Panc1 (cell line): ENCODE results near the gene EHHADH. TPM values are rescaled to one million over a fixed set of nuclear protein-coding genes. Genes with fewer than 3 reads are reported as not detected.
"Not testable (repeated sequence)": the region's sequence is repeated elsewhere in the genome, so short reads cannot be mapped to it uniquely, and the experiment has no call there.

Source experiments
- ATAC-seq: fragments of 200-7000 bp; cut with Tn5 transposase; 2 replicates; pipeline ENCODE4 v1.9.1; 2020; ENCODE audit warnings: mild to moderate bottlenecking, moderate library complexity
- BruUV-seq: library from RNA; stranded (reverse); fragments of 400-500 nt; replicated peaks from 2 replicates; lab custom pipeline; 2021; lab: Mats Ljungman, UMichigan
- CTCF ChIA-PET: fragments of 300-600 bp; sonication (Branson Sonifier 250); formaldehyde crosslinking; loops from one replicate; lab custom pipeline; 2022; ENCODE audit warnings: antibody characterized with exemption; lab: Charles Lee
- POLR2A ChIA-PET: fragments of 300-600 bp; sonication (Branson Sonifier 250); formaldehyde crosslinking; loops from one replicate; lab custom pipeline; 2022; ENCODE audit warnings: antibody characterized with exemption; lab: Charles Lee
- DNase-seq: peaks from one replicate; pipeline ENCODE4 v3.0.0-alpha.2; 2010; ENCODE audit warnings: low read depth, low spot score
- H3K27ac ChIP-seq: 2 replicates; pipeline ENCODE4 v1.5.1; 2011; ENCODE audit warnings: mild to moderate bottlenecking, low read length, inconsistent platforms
- H3K27me3 ChIP-seq: fragments of 200-500 bp; sonication (Bioruptor generic); 2 replicates; pipeline ENCODE4 v1.6.0; 2014; ENCODE audit warnings: low read length, inconsistent platforms; ENCODE audit not compliant: control insufficient read depth, insufficient read depth
- H3K36me3 ChIP-seq: fragments of 200-500 bp; sonication (Bioruptor generic); 2 replicates; pipeline ENCODE4 v1.5.1; 2014; ENCODE audit warnings: inconsistent platforms, mild to moderate bottlenecking, low read length, moderate library complexity; ENCODE audit not compliant: control insufficient read depth, insufficient read depth
- H3K4me1 ChIP-seq: 2 replicates; pipeline ENCODE4 v1.5.1; 2011; ENCODE audit warnings: inconsistent platforms, mild to moderate bottlenecking, low read length, moderate library complexity; ENCODE audit not compliant: control insufficient read depth, insufficient read depth
- H3K4me3 ChIP-seq, 2 experiments: 2 replicates each; pipeline ENCODE4 v1.5.1; 2011 to 2012; ENCODE audit warnings: low read depth in 2 of 2, low read length in 2 of 2, mild to moderate bottlenecking in 2 of 2, inconsistent platforms in 1 of 2, moderate library complexity in 1 of 2
- H3K9me3 ChIP-seq: fragments of 200-500 bp; sonication (Bioruptor generic); 2 replicates; pipeline ENCODE4 v1.5.1; 2014; ENCODE audit warnings: low read depth, mild to moderate bottlenecking, inconsistent platforms, low read length, moderate library complexity; ENCODE audit not compliant: control insufficient read depth, insufficient read depth
- CTCF ChIP-seq: fragments of 450-650 bp; IDR thresholded peaks from 2 replicates; pipeline ENCODE4 v1.5.1; 2017; ENCODE audit warnings: mild to moderate bottlenecking
- POLR2AphosphoS5 ChIP-seq: IDR thresholded peaks from 2 replicates; pipeline ENCODE4 v1.6.1; 2012; ENCODE audit warnings: mild to moderate bottlenecking, low read depth, low read length, moderate library complexity
- REST ChIP-seq, 2 experiments: IDR thresholded peaks; 2 replicates each; pipeline ENCODE4 v1.6.1; 2011 to 2012; ENCODE audit warnings: low read depth in 2 of 2, control low read depth in 1 of 2, low read length in 1 of 2, mild to moderate bottlenecking in 1 of 2, moderate library complexity in 1 of 2; ENCODE audit not compliant: insufficient read depth in 1 of 2
- SIN3A ChIP-seq: IDR thresholded peaks from 2 replicates; pipeline ENCODE4 v1.6.1; 2012; ENCODE audit warnings: low read depth, mild to moderate bottlenecking, low read length, moderate library complexity, borderline replicate concordance; ENCODE audit not compliant: insufficient read depth
- TCF7L2 ChIP-seq: IDR thresholded peaks from 2 replicates; pipeline ENCODE4 v1.6.1; 2011; ENCODE audit warnings: mild to moderate bottlenecking, low read depth, low read length, inconsistent platforms
- in situ Hi-C: cut with HindIII; loops from 2 replicates; pipeline ENCODE4 v1.10.0; 2016; ENCODE audit warnings: low sequenced_read_pairs, low pct_unique_long_range_greater_than_20kb
- intact Hi-C: fragments of 100-400 bp; cut with micrococcal nuclease; formaldehyde crosslinking; loops from one replicate; pipeline ENCODE4 v1.10.0; 2022; ENCODE audit not compliant: unreplicated experiment
- total RNA-seq: library from RNA; stranded (reverse); gene quantifications from one replicate; pipeline ENCODE4 v1.2.1, GENCODE V29; 2021; ENCODE audit not compliant: unreplicated experiment

EHHADH gene
- total RNA-seq, 1 experiment from 2014 or later, result 7.8 TPM

DNA sequence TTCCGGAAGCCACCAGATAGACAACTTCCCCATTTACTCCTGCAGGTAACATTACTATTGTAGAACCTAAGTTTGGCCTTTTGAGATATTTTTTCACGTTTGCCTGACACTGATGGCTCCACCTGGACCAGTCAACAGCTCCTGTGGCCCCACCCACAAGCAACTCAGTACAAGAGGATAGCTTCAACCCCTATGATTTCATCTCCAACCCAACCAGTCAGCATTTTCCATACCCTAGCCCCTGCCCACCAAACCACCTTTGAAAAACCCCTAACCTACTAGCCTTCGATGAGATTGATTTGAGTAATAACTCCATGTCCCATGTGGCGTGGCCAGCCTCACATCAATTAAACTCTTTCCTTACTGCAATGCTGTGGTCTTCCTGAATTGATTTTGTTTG, 950 bp upstream of the EHHADH start:
- H3K27ac ChIP-seq, result no peak overlapping the region
- ChIA-PET POLR2A (no interaction called here), CTCF (no interaction called here)
- H3K4me3 ChIP-seq, result no peak overlapping the region; a peak in 1 of 4 replicates
- H3K27me3 ChIP-seq, result no peaks in the 10 kb centered on the region
- H3K36me3 ChIP-seq, result no peaks in the 10 kb centered on the region
- H3K9me3 ChIP-seq, result peaks cover 5% of the 10 kb centered on the region; the same call in 1 of the 2 replicates
- in situ Hi-C loops, result no loop called here
- DNase-seq (no peak), ATAC-seq (no peak)
- BruUV-seq, result no TSS peak
- peaks cover 4% of the 10 kb centered on the region; the same call in 1 of the 2 replicates for H3K4me1 ChIP-seq
- intact Hi-C loops, result no loop called here
- TF ChIP-seq POLR2AphosphoS5 (no peak), CTCF (no peak), TCF7L2 (no peak), REST (IDR thresholded peaks at IDR 0.05; ENCODE audit: insufficient read depth in 1 of 2, low read depth in 2 of 2, low read length in 1 of 2) (no peak), SIN3A (no peak)

DNA sequence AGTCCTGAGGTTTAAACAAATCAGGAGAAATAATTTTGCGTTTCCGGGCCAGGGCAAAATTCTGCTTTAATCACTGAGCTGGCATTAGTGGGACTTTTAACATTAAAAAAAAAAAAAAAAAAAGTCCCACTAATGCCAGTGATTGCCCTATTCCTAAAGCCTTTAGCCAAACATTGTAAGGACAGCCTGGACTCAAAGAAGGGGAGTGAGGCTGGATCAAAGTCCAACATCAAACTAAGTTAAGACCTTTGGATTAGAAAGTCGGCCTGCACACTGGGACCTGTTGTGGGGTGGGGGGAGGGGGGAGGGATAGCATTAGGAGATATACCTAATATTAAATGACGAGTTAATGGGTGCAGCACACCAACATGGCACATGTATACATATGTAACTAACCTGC, 716 bp downstream of the EHHADH start:
- H3K36me3 ChIP-seq, intact Hi-C loops, DNase-seq, H3K4me1 ChIP-seq, CTCF ChIA-PET, H3K27ac ChIP-seq, H3K9me3 ChIP-seq, H3K27me3 ChIP-seq, BruUV-seq, ATAC-seq, in situ Hi-C loops: not testable (repeated sequence)
- peak overlapping the region; percentile 63 to 78 for H3K4me3 ChIP-seq
- POLR2A ChIA-PET, result interaction anchor here (0.6 to 0.7 kb wide), 2 partner anchors 9 to 279 kb away, joined by 7 to 12 read pairs; no protein-coding TSS in a partner anchor

GRCh38 chr3:185251272-185251671, 2.6 kb downstream of the EHHADH start:
- POLR2A ChIA-PET, result no interaction called here
- ATAC-seq, result no peak

More at GRCh38 chr3:185251272-185251671, 2.6 kb downstream of the EHHADH start:
- CTCF ChIA-PET, result no interaction called here
- Histone ChIP-seq H3K9me3 (no peaks in the 10 kb centered on the region), H3K4me1 (peaks cover 4% of the 10 kb centered on the region; the same call in 1 of the 2 replicates), H3K27me3 (no peaks in the 10 kb centered on the region), H3K4me3 (no peak overlapping the region), H3K36me3 (no peaks in the 10 kb centered on the region), H3K27ac (no peak overlapping the region)
- intact Hi-C loops (no loop called here), in situ Hi-C loops (no loop called here)
- DNase-seq, result no peak
- BruUV-seq, result no TSS peak
- TF ChIP-seq TCF7L2 (no peak), SIN3A (no peak), CTCF (no peak), POLR2AphosphoS5 (no peak), REST (IDR thresholded peaks at IDR 0.05; ENCODE audit: insufficient read depth in 1 of 2, low read depth in 2 of 2, low read length in 1 of 2) (no peak)
